Measurements from ENCODE around the gene JCAD. TPM values are rescaled to one million over a fixed set of nuclear protein-coding genes. Genes with fewer than 3 reads are reported as not detected.

JCAD gene
- total RNA-seq, 2 donors from 2014 or later: 40.8 to 52.2 TPM

DNA sequence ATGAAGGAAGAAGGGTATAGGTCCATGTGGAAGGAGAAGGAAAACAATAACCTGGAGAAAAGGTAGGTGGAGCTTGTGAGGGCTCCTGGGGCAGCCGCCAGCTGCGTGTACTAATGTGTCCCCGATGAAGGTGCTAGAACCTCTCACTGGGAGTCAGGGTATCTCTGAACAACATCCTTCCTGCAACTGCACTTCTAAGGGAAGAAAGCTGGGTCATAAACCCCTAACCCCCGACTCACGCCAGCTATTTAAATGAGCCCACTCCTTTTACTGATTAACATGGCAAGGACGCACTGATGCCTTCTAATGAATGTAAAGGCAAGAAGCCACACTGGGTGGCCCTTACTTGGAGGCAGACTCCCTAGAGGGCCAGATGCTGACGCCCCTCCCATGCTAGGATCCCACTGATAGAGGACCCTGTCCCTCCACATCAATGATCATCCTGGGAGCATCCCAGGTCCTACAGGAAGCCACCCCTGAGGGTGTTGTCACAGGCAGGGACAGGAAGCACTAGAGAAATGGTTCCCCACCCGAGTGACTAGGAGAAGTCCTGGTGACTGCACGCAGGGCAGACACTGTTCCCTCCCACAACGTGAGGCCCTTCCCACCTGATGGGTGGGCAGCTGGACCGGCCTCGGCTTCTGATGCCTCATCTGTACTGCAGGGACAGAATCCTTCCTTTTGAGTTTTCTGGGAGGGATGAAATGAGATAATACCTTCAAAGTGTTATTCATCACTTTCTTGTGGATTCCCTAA lies 20.4 kb downstream of the JCAD start:
- 90 to 93% methylated on average over 10 to 12 of the region's 12 CpGs for WGBS, 2 experiments (ENCODE audit: insufficient coverage in 1 of 2, insufficient read length in 1 of 2)
- Mint-ChIP-seq H3K4me1 (peaks cover 50% of the 10 kb centered on the region), H3K27me3 (ENCODE audit: insufficient read depth) (peaks cover 2% of the 10 kb centered on the region), H3K36me3 (ENCODE audit: low read depth) (peaks cover 67% of the 10 kb centered on the region), H3K9me3 (no peaks in the 10 kb centered on the region), H3K27ac (no peak overlapping the region), H3K4me3 (no peak overlapping the region)
- Histone ChIP-seq H3K4me3 (ENCODE audit: low read length) (no peak overlapping the region), H3K27ac (ENCODE audit: low read depth, low read length) (no peak overlapping the region), H3K9me3 (ENCODE audit: control insufficient read depth, low read length) (no peaks in the 10 kb centered on the region), H3K9ac (ENCODE audit: extremely low read depth, low read length, poor library complexity, severe bottlenecking) (no peak overlapping the region), H3K27me3 (ENCODE audit: control insufficient read depth, insufficient read depth, low read length, poor library complexity, severe bottlenecking) (no peaks in the 10 kb centered on the region), H3K36me3 (ENCODE audit: control insufficient read depth, insufficient read depth, low read length) (peaks cover 87% of the 10 kb centered on the region), H3K4me1 (ENCODE audit: control insufficient read depth, insufficient read depth, low read length) (peaks cover 6% of the 10 kb centered on the region)
- peak; percentile 28 for TF ChIP-seq CTCF (conservative IDR thresholded peaks at IDR 0.05)
- DNase-seq: no peak

DNA sequence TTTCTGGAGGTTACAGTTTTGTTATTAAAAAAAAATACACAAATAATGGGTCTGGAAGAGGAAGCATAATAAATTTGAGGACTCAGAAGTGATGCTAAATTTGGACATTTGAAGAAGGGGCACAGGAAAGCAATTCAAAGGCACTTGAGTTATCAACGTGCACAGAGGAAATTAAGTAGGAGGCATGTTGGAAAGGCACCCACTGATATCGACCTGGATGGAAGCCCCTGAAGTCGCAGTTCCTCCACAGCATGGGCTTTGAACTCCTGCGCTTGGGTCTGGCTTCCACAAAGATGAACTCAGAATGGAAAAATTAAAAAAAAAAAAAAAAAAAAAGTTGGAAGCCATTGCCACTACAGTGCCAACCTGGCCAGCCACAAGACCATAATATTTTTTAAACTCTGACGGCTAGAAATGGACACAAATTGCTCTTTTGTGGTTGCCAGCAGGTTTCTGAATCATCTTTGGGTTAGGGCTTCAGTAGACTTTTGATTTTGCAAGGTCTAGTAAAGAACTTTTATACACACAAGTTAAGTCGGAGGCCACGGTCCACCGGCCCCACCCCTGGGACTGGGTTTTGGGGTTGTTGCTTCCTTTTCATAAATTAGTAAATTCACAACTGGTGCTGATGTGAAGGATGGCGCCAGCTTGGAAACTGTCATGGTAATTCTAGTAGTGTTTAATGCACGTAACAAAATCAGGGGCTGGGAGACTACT lies 21.6 kb downstream of the JCAD start:
- WGBS, 2 experiments (ENCODE audit: insufficient coverage in 1 of 2, insufficient read length in 1 of 2): 94 to 98% methylated on average over 6 to 10 of the region's 10 CpGs
- Mint-ChIP-seq H3K9me3 (no peaks in the 10 kb centered on the region), H3K4me1 (peaks cover 42% of the 10 kb centered on the region)

DNA sequence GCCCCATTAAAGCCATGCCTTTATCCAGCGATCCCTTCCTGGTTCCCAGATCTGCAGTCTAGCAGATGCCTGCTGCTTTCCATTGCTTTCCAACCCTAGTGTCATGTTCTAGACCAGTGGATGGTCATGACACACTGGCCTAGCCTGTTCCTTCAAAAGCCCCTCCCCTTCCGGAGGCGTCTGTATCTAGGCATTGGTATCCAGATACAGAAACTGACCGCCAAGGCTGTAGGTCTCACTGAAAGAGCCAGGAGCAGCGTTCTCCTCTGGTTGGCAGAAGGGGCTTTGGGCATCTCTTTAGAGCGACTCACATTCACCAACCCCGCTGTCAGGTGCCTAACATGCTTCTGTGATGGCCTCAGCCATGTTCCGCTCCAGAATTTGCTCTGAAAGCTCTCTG lies 22.6 kb downstream of the JCAD start:
- peaks cover under 1% of the 10 kb centered on the region for H3K4me1 ChIP-seq (ENCODE audit: control insufficient read depth, insufficient read depth, low read length)
- H3K4me3 ChIP-seq (ENCODE audit: low read length): no peak overlapping the region
- Mint-ChIP-seq H3K27ac (no peak overlapping the region), H3K27me3 (ENCODE audit: insufficient read depth) (no peaks in the 10 kb centered on the region), H3K4me3 (no peak overlapping the region), H3K9me3 (no peaks in the 10 kb centered on the region), H3K4me1 (peaks cover 32% of the 10 kb centered on the region), H3K36me3 (ENCODE audit: low read depth) (peaks cover 65% of the 10 kb centered on the region)
- no peak for DNase-seq
- TF ChIP-seq CTCF (conservative IDR thresholded peaks at IDR 0.05): no peak
- peaks cover 84% of the 10 kb centered on the region for H3K36me3 ChIP-seq (ENCODE audit: control insufficient read depth, insufficient read depth, low read length)
- no peaks in the 10 kb centered on the region for H3K27me3 ChIP-seq (ENCODE audit: control insufficient read depth, insufficient read depth, low read length, poor library complexity, severe bottlenecking)
- WGBS, 2 experiments (ENCODE audit: insufficient coverage in 1 of 2, insufficient read length in 1 of 2): 95% methylated on average over 8 of the region's 8 CpGs
- H3K9ac ChIP-seq (ENCODE audit: extremely low read depth, low read length, poor library complexity, severe bottlenecking): no peak overlapping the region
- H3K9me3 ChIP-seq (ENCODE audit: control insufficient read depth, low read length): no peaks in the 10 kb centered on the region
- H3K27ac ChIP-seq (ENCODE audit: low read depth, low read length): no peak overlapping the region

More for the DNA sequence above, 21.6 kb downstream of the JCAD start:
- H3K36me3 ChIP-seq (ENCODE audit: control insufficient read depth, insufficient read depth, low read length): peaks cover 86% of the 10 kb centered on the region
- peaks cover 64% of the 10 kb centered on the region for H3K36me3 Mint-ChIP-seq (ENCODE audit: low read depth)
- no peak overlapping the region for H3K4me3 ChIP-seq (ENCODE audit: low read length)
- H3K27me3 ChIP-seq (ENCODE audit: control insufficient read depth, insufficient read depth, low read length, poor library complexity, severe bottlenecking): no peaks in the 10 kb centered on the region
- H3K27ac Mint-ChIP-seq: no peak overlapping the region
- H3K4me3 Mint-ChIP-seq: no peak overlapping the region
- H3K4me1 ChIP-seq (ENCODE audit: control insufficient read depth, insufficient read depth, low read length): peaks cover 6% of the 10 kb centered on the region
- H3K27ac ChIP-seq (ENCODE audit: low read depth, low read length): no peak overlapping the region
- no peaks in the 10 kb centered on the region for H3K9me3 ChIP-seq (ENCODE audit: control insufficient read depth, low read length)
- TF ChIP-seq CTCF (conservative IDR thresholded peaks at IDR 0.05): no peak
- no peak overlapping the region for H3K9ac ChIP-seq (ENCODE audit: extremely low read depth, low read length, poor library complexity, severe bottlenecking)
- H3K27me3 Mint-ChIP-seq (ENCODE audit: insufficient read depth): peaks cover 2% of the 10 kb centered on the region
- no peak for DNase-seq
